Measurements from ENCODE around the gene SLC17A2. TPM values are rescaled to one million over a fixed set of nuclear protein-coding genes. Genes with fewer than 3 reads are reported as not detected.

SLC17A2 gene
- total and polyA plus RNA-seq, 2 experiments from 2014 or later, result not detected

GRCh38 chr6:25922301-25922700 is 8.2 kb downstream of the SLC17A2 start:
- no peak overlapping the region for H3K4me2 ChIP-seq
- DNase-seq (ENCODE audit: low spot score) (no peak), ATAC-seq (no peak)
- no peaks in the 10 kb centered on the region for H3F3A ChIP-seq (replicated peaks; ENCODE audit: low read depth)
- H3K27ac ChIP-seq (ENCODE audit: low read depth), result no peak overlapping the region
- no peak overlapping the region for H2AFZ ChIP-seq
- H3K4me3 ChIP-seq, result no peak overlapping the region
- no peaks in the 10 kb centered on the region for H3K9me2 ChIP-seq (ENCODE audit: insufficient read depth)
- Mint-ChIP-seq H3K4me3 (no peak overlapping the region), H3K4me1 (no peaks in the 10 kb centered on the region; the same call in 2 of the 3 replicates), H3K9me3 (no peaks in the 10 kb centered on the region), H3K36me3 (ENCODE audit: low read depth) (no peaks in the 10 kb centered on the region), H3K27me3 (ENCODE audit: insufficient read depth, low read depth, poor library complexity) (no peaks in the 10 kb centered on the region), H3K27ac (no peak overlapping the region)
- TF ChIP-seq POLR2AphosphoS5 (IDR thresholded peaks at IDR 0.05; ENCODE audit: low read depth) (no peak), ETS1 (IDR thresholded peaks at IDR 0.05) (no peak), REST (IDR thresholded peaks at IDR 0.05; ENCODE audit: unreplicated experiment) (no peak), ZNF114 (CRISPR knock-in tag; IDR thresholded peaks at IDR 0.05) (no peak), CTCF (conservative IDR thresholded peaks at IDR 0.05; ENCODE audit: low read depth in 2 of 2) (no peak), NANOG (IDR thresholded peaks at IDR 0.05; ENCODE audit: borderline replicate concordance) (no peak), EZH2phosphoT487 (IDR thresholded peaks at IDR 0.05; ENCODE audit: unreplicated experiment) (no peak), JUNB (IDR thresholded peaks at IDR 0.05; ENCODE audit: unreplicated experiment) (no peak), STAT1 (IDR thresholded peaks at IDR 0.05; ENCODE audit: unreplicated experiment) (no peak), CREB1 (CRISPR knock-in tag; IDR thresholded peaks at IDR 0.05; ENCODE audit: low read depth) (no peak), ZNF331 (CRISPR knock-in tag; IDR thresholded peaks at IDR 0.05; ENCODE audit: low read depth) (no peak), EZH2 (IDR thresholded peaks at IDR 0.05; ENCODE audit: low read depth, unreplicated experiment) (no peak)
- no peaks in the 10 kb centered on the region for H3K4me1 ChIP-seq (ENCODE audit: insufficient read depth)
- no peaks in the 10 kb centered on the region for H4K20me1 ChIP-seq (replicated peaks; ENCODE audit: insufficient read depth)
- no peaks in the 10 kb centered on the region for H3K79me2 ChIP-seq (replicated peaks; ENCODE audit: insufficient read depth)
- no peaks in the 10 kb centered on the region for H3K27me3 ChIP-seq (ENCODE audit: insufficient read depth)
- H3K36me3 ChIP-seq (ENCODE audit: insufficient read depth), result no peaks in the 10 kb centered on the region
